Panc1 (cell line): Measurements from ENCODE around the gene SLC5A6. TPM values are rescaled to one million over a fixed set of nuclear protein-coding genes. Genes with fewer than 3 reads are reported as not detected.
"Not testable (repeated sequence)": the region's sequence is repeated elsewhere in the genome, so short reads cannot be mapped to it uniquely, and the experiment has no call there.

Experiments used
- ATAC-seq: fragments of 200-7000 bp; cut with Tn5 transposase; 2 replicates; pipeline ENCODE4 v1.9.1; 2020; ENCODE audit warnings: mild to moderate bottlenecking, moderate library complexity
- BruUV-seq: library from RNA; stranded (reverse); fragments of 400-500 nt; replicated peaks from 2 replicates; lab custom pipeline; 2021; lab: Mats Ljungman, UMichigan
- CTCF ChIA-PET: fragments of 300-600 bp; sonication (Branson Sonifier 250); formaldehyde crosslinking; loops from one replicate; lab custom pipeline; 2022; ENCODE audit warnings: antibody characterized with exemption; lab: Charles Lee
- POLR2A ChIA-PET: fragments of 300-600 bp; sonication (Branson Sonifier 250); formaldehyde crosslinking; loops from one replicate; lab custom pipeline; 2022; ENCODE audit warnings: antibody characterized with exemption; lab: Charles Lee
- DNase-seq: peaks from one replicate; pipeline ENCODE4 v3.0.0-alpha.2; 2010; ENCODE audit warnings: low read depth, low spot score
- H3K27ac ChIP-seq: 2 replicates; pipeline ENCODE4 v1.5.1; 2011; ENCODE audit warnings: mild to moderate bottlenecking, low read length, inconsistent platforms
- H3K27me3 ChIP-seq: fragments of 200-500 bp; sonication (Bioruptor generic); 2 replicates; pipeline ENCODE4 v1.6.0; 2014; ENCODE audit warnings: low read length, inconsistent platforms; ENCODE audit not compliant: control insufficient read depth, insufficient read depth
- H3K36me3 ChIP-seq: fragments of 200-500 bp; sonication (Bioruptor generic); 2 replicates; pipeline ENCODE4 v1.5.1; 2014; ENCODE audit warnings: inconsistent platforms, mild to moderate bottlenecking, low read length, moderate library complexity; ENCODE audit not compliant: control insufficient read depth, insufficient read depth
- H3K4me1 ChIP-seq: 2 replicates; pipeline ENCODE4 v1.5.1; 2011; ENCODE audit warnings: inconsistent platforms, mild to moderate bottlenecking, low read length, moderate library complexity; ENCODE audit not compliant: control insufficient read depth, insufficient read depth
- H3K4me3 ChIP-seq, 2 experiments: 2 replicates each; pipeline ENCODE4 v1.5.1; 2011 to 2012; ENCODE audit warnings: low read depth in 2 of 2, low read length in 2 of 2, mild to moderate bottlenecking in 2 of 2, inconsistent platforms in 1 of 2, moderate library complexity in 1 of 2
- H3K9me3 ChIP-seq: fragments of 200-500 bp; sonication (Bioruptor generic); 2 replicates; pipeline ENCODE4 v1.5.1; 2014; ENCODE audit warnings: low read depth, mild to moderate bottlenecking, inconsistent platforms, low read length, moderate library complexity; ENCODE audit not compliant: control insufficient read depth, insufficient read depth
- CTCF ChIP-seq: fragments of 450-650 bp; IDR thresholded peaks from 2 replicates; pipeline ENCODE4 v1.5.1; 2017; ENCODE audit warnings: mild to moderate bottlenecking
- POLR2AphosphoS5 ChIP-seq: IDR thresholded peaks from 2 replicates; pipeline ENCODE4 v1.6.1; 2012; ENCODE audit warnings: mild to moderate bottlenecking, low read depth, low read length, moderate library complexity
- REST ChIP-seq, 2 experiments: IDR thresholded peaks; 2 replicates each; pipeline ENCODE4 v1.6.1; 2011 to 2012; ENCODE audit warnings: low read depth in 2 of 2, control low read depth in 1 of 2, low read length in 1 of 2, mild to moderate bottlenecking in 1 of 2, moderate library complexity in 1 of 2; ENCODE audit not compliant: insufficient read depth in 1 of 2
- SIN3A ChIP-seq: IDR thresholded peaks from 2 replicates; pipeline ENCODE4 v1.6.1; 2012; ENCODE audit warnings: low read depth, mild to moderate bottlenecking, low read length, moderate library complexity, borderline replicate concordance; ENCODE audit not compliant: insufficient read depth
- TCF7L2 ChIP-seq: IDR thresholded peaks from 2 replicates; pipeline ENCODE4 v1.6.1; 2011; ENCODE audit warnings: mild to moderate bottlenecking, low read depth, low read length, inconsistent platforms
- in situ Hi-C: cut with HindIII; loops from 2 replicates; pipeline ENCODE4 v1.10.0; 2016; ENCODE audit warnings: low sequenced_read_pairs, low pct_unique_long_range_greater_than_20kb
- intact Hi-C: fragments of 100-400 bp; cut with micrococcal nuclease; formaldehyde crosslinking; loops from one replicate; pipeline ENCODE4 v1.10.0; 2022; ENCODE audit not compliant: unreplicated experiment
- total RNA-seq: library from RNA; stranded (reverse); gene quantifications from one replicate; pipeline ENCODE4 v1.2.1, GENCODE V29; 2021; ENCODE audit not compliant: unreplicated experiment

The SLC5A6 gene
- total RNA-seq, 1 experiment from 2014 or later: 74.5 TPM

GRCh38 chr2:27198627-27199026, 13.4 kb downstream of the SLC5A6 start:
- H3K27me3 ChIP-seq: no peaks in the 10 kb centered on the region
- no peak overlapping the region for H3K4me3 ChIP-seq
- H3K27ac ChIP-seq: no peak overlapping the region
- TF ChIP-seq REST (IDR thresholded peaks at IDR 0.05; ENCODE audit: insufficient read depth in 1 of 2, low read depth in 2 of 2, low read length in 1 of 2) (no peak), TCF7L2 (no peak), CTCF (no peak), POLR2AphosphoS5 (no peak), SIN3A (no peak)
- no peaks in the 10 kb centered on the region; the same call in 1 of the 2 replicates for H3K36me3 ChIP-seq
- intact Hi-C loops (no loop called here), in situ Hi-C loops (no loop called here)
- ChIA-PET POLR2A (no interaction called here), CTCF (interaction anchor here (0.7 kb wide), 1 partner anchor 112 kb away, joined by 3 read pairs; the partner anchor contains the start of gene KHK)
- DNase-seq (no peak), ATAC-seq (no peak)
- no TSS peak for BruUV-seq
- H3K9me3 ChIP-seq: no peaks in the 10 kb centered on the region
- H3K4me1 ChIP-seq: no peaks in the 10 kb centered on the region

- DNase-seq, H3K4me3 ChIP-seq, POLR2A ChIA-PET, H3K27me3 ChIP-seq, H3K36me3 ChIP-seq, in situ Hi-C loops, BruUV-seq, CTCF ChIA-PET, intact Hi-C loops, H3K9me3 ChIP-seq, ATAC-seq, H3K4me1 ChIP-seq, H3K27ac ChIP-seq: not testable (repeated sequence)
These were observed 14.0 kb downstream of the SLC5A6 start for GRCh38 chr2:27198068-27198467.

- H3K9me3 ChIP-seq, H3K4me1 ChIP-seq, H3K27ac ChIP-seq, in situ Hi-C loops, H3K4me3 ChIP-seq, DNase-seq, H3K27me3 ChIP-seq, intact Hi-C loops, H3K36me3 ChIP-seq, BruUV-seq, ATAC-seq: not testable (repeated sequence)
- ChIA-PET POLR2A (interaction anchor here (0.8 kb wide), 1 partner anchor 103 kb away, joined by 4 read pairs; no protein-coding TSS in a partner anchor), CTCF (interaction anchor here (0.6 to 0.7 kb wide), 2 partner anchors 24 to 1407 kb away, joined by 3 read pairs; no protein-coding TSS in a partner anchor)
These were observed 16.3 kb downstream of the SLC5A6 start for GRCh38 chr2:27195799-27196198.
